Keratinocyte (primary cell): ENCODE measurements around the gene SCAI. TPM values are rescaled to one million over a fixed set of nuclear protein-coding genes. Genes with fewer than 3 reads are reported as not detected.
"Not testable (repeated sequence)": the region's sequence is repeated elsewhere in the genome, so short reads cannot be mapped to it uniquely, and the experiment has no call there.

Experiments used
- DNase-seq: peaks from one replicate; pipeline ENCODE4 v3.0.0-alpha.2; 2011; ENCODE audit warnings: low read depth, missing footprints, low spot score
- FAIRE-seq: peaks from 2 replicates; lab custom pipeline; 2011; peaks lifted over from hg19 to GRCh38; lab: Jason Lieb, UNC
- H2AFZ ChIP-seq: 2 replicates; pipeline ENCODE4 v1.6.0; 2012; ENCODE audit warnings: low read length, control low read depth, inconsistent platforms; ENCODE audit not compliant: control insufficient read depth
- H3K27ac ChIP-seq: 2 replicates; pipeline ENCODE4 v1.5.1; 2011; ENCODE audit warnings: low read length; ENCODE audit not compliant: control insufficient read depth, insufficient read depth
- H3K27me3 ChIP-seq: 3 replicates; pipeline ENCODE4 v1.6.0; 2011; ENCODE audit warnings: low read length; ENCODE audit not compliant: control insufficient read depth, insufficient read depth; ENCODE audit errors: extremely low read depth
- H3K36me3 ChIP-seq, 2 experiments: 2 replicates in 1 of 2; 3 replicates in 1 of 2; pipeline ENCODE4 v1.5.1; 2011; ENCODE audit warnings: low read length in 2 of 2, mild to moderate bottlenecking in 1 of 2; ENCODE audit not compliant: control insufficient read depth in 2 of 2, insufficient read depth in 2 of 2; ENCODE audit errors: extremely low read depth in 1 of 2
- H3K4me1 ChIP-seq: 3 replicates; pipeline ENCODE4 v1.5.1; 2011; ENCODE audit warnings: low read length; ENCODE audit not compliant: control insufficient read depth, insufficient read depth; ENCODE audit errors: extremely low read depth
- H3K4me2 ChIP-seq: 3 replicates; pipeline ENCODE4 v1.6.0; 2011; ENCODE audit warnings: low read depth, low read length; ENCODE audit not compliant: control insufficient read depth, insufficient read depth; ENCODE audit errors: extremely low read depth
- H3K4me3 ChIP-seq, 3 experiments: fragments of 200-600 bp in 1 of 3; sonication (generic) in 1 of 3; 2 replicates in 2 of 3; 3 replicates in 1 of 3; pipeline ENCODE4 v1.5.1; 2011 to 2016; ENCODE audit warnings: low read length in 3 of 3, mild to moderate bottlenecking in 3 of 3, control low read depth in 2 of 3, inconsistent platforms in 1 of 3, low read depth in 1 of 3, mixed read lengths in 1 of 3, mixed run types in 1 of 3, moderate library complexity in 1 of 3; ENCODE audit not compliant: control insufficient read depth in 2 of 3, insufficient read depth in 2 of 3; ENCODE audit errors: extremely low read depth in 1 of 3
- H3K79me2 ChIP-seq: 2 replicates; pipeline ENCODE4 v1.6.0; 2012; ENCODE audit warnings: low read length; ENCODE audit not compliant: control insufficient read depth, insufficient read depth
- H3K9ac ChIP-seq: 3 replicates; pipeline ENCODE4 v1.6.0; 2011; ENCODE audit warnings: low read length; ENCODE audit not compliant: control insufficient read depth, insufficient read depth; ENCODE audit errors: extremely low read depth
- H3K9me1 ChIP-seq: 3 replicates; pipeline ENCODE4 v1.6.0; 2011; ENCODE audit warnings: low read length; ENCODE audit not compliant: control insufficient read depth, insufficient read depth; ENCODE audit errors: extremely low read depth
- H3K9me3 ChIP-seq: 2 replicates; pipeline ENCODE4 v1.5.1; 2012; ENCODE audit warnings: low read depth, low read length; ENCODE audit not compliant: control insufficient read depth
- H4K20me1 ChIP-seq: 3 replicates; pipeline ENCODE4 v1.6.0; 2011; ENCODE audit warnings: low read length; ENCODE audit not compliant: control insufficient read depth, insufficient read depth; ENCODE audit errors: extremely low read depth
- EZH2 ChIP-seq: IDR thresholded peaks from one replicate; pipeline ENCODE4 v1.6.1; 2012; ENCODE audit warnings: inconsistent platforms, mild to moderate bottlenecking, low read length, moderate library complexity
- dilution Hi-C: fragments of 300-500 bp; cut with MboI; formaldehyde crosslinking; loops from one replicate; pipeline ENCODE4 v1.7.0; 2020; ENCODE audit warnings: low sequenced_read_pairs; ENCODE audit not compliant: extremely low pct_ligation_motif_present
- polyA plus RNA-seq, 5 experiments: library from polyadenylated mRNA; depleted of rRNA in 3 of 5; stranded (reverse) in 3 of 5; stranded (forward) in 1 of 5; unstranded in 1 of 5; fragments of >200 nt; gene quantifications; 1 replicate in 1 of 5; 2 replicates in 3 of 5; 3 replicates in 1 of 5; pipeline versions ENCODE4 v1.2.1 to v1.2.3, GENCODE V29; 2011 to 2012; ENCODE audit warnings: missing spikeins in 2 of 5, low read depth in 1 of 5, low replicate concordance in 1 of 5
- TF ChIP-seq, protein P1 (sequence below), 3 experiments: IDR thresholded peaks in 1 of 3; conservative IDR thresholded peaks in 1 of 3; optimal IDR thresholded peaks in 1 of 3; 2 replicates in 2 of 3; 3 replicates in 1 of 3; pipeline versions ENCODE3 to v1.5.1; 2011; ENCODE audit warnings: low read length in 3 of 3, mild to moderate bottlenecking in 3 of 3, moderate library complexity in 2 of 3, control low read depth in 1 of 3, inconsistent platforms in 1 of 3; ENCODE audit not compliant: insufficient read depth in 2 of 3; ENCODE audit errors: extremely low read depth in 1 of 3

SCAI gene
- polyA plus RNA-seq, 1 donor (not counting 4 experiments of a cell fraction or from before 2014, with no cell fraction given), result 3.0 TPM

DNA sequence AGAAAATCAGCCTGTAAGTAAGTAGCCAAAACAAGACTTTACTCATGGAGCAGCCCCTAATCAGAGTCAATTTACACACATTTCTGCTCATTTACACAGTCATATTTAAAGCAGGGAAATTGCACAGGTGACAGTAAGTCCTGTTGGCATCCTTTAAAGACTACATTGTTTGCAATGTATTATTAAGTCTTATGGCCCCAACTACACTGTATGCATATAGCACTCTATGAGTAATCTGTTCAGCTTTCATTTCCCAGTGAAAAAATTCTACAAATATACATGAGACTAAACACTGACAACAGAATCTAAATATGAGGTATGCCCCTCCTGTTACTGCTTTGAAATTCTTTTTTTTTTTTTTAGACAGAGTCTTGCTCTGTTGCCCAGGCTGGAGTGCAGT is 26.6 kb upstream of the SCAI start:
- no peak for TF ChIP-seq EZH2
- TF ChIP-seq, protein P1, sequence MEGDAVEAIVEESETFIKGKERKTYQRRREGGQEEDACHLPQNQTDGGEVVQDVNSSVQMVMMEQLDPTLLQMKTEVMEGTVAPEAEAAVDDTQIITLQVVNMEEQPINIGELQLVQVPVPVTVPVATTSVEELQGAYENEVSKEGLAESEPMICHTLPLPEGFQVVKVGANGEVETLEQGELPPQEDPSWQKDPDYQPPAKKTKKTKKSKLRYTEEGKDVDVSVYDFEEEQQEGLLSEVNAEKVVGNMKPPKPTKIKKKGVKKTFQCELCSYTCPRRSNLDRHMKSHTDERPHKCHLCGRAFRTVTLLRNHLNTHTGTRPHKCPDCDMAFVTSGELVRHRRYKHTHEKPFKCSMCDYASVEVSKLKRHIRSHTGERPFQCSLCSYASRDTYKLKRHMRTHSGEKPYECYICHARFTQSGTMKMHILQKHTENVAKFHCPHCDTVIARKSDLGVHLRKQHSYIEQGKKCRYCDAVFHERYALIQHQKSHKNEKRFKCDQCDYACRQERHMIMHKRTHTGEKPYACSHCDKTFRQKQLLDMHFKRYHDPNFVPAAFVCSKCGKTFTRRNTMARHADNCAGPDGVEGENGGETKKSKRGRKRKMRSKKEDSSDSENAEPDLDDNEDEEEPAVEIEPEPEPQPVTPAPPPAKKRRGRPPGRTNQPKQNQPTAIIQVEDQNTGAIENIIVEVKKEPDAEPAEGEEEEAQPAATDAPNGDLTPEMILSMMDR (optimal IDR thresholded peaks at IDR 0.05 in 1 of 3, IDR thresholded peaks at IDR 0.05 in 1 of 3, conservative IDR thresholded peaks at IDR 0.05 in 1 of 3; ENCODE audit: extremely low read depth in 1 of 3, insufficient read depth in 2 of 3, low read length in 3 of 3), result no peak
- Histone ChIP-seq H3K9me3 (no peaks in the 10 kb centered on the region), H3K27ac (no peak overlapping the region), H3K4me3 (no peak overlapping the region), H4K20me1 (peaks cover 4% of the 10 kb centered on the region), H3K79me2 (peaks cover 38% of the 10 kb centered on the region), H3K27me3 (no peaks in the 10 kb centered on the region), H3K4me2 (no peak overlapping the region), H3K4me1 (no peaks in the 10 kb centered on the region), H3K9me1 (no peaks in the 10 kb centered on the region), H2AFZ (no peak overlapping the region), H3K9ac (no peak overlapping the region), H3K36me3 (peaks cover 0 to 7% of the 10 kb centered on the region in 2 experiments)
- FAIRE-seq, result no peak
- DNase-seq, result no peak
- dilution Hi-C loops, result no loop called here

DNA sequence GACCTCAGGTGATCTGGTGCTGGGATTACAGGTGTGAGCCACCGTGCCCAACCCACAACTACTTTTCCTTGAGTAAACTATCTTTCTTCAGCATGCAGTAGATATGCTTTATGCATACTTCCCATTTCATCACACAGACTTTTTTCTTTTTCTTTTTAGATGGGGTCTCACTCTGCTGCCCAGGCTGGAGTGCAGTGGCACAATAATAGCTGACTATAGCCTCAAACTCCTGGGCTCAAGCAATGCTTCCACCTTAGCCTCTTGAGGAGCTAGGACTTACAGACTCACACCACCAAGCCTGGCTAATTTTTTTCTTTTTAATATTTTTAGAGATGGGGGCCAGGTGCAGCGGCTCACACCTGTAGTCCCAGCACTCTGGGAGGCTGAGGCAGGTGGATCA is 23.4 kb upstream of the SCAI start:
- Histone ChIP-seq H3K9me3 (no peaks in the 10 kb centered on the region), H3K4me1 (no peaks in the 10 kb centered on the region), H3K36me3 (peaks cover 0 to 7% of the 10 kb centered on the region in 2 experiments), H3K4me2 (no peak overlapping the region), H2AFZ (no peak overlapping the region), H3K4me3 (no peak overlapping the region), H3K79me2 (peaks cover 20% of the 10 kb centered on the region), H3K27me3 (no peaks in the 10 kb centered on the region), H3K27ac (no peak overlapping the region), H3K9me1 (no peaks in the 10 kb centered on the region), H4K20me1 (no peaks in the 10 kb centered on the region), H3K9ac (no peak overlapping the region)
- no peak for DNase-seq
- FAIRE-seq, result no peak
- TF ChIP-seq, protein P1 (optimal IDR thresholded peaks at IDR 0.05 in 1 of 3, IDR thresholded peaks at IDR 0.05 in 1 of 3, conservative IDR thresholded peaks at IDR 0.05 in 1 of 3; ENCODE audit: extremely low read depth in 1 of 3, insufficient read depth in 2 of 3, low read length in 3 of 3), result no peak
- no peak for TF ChIP-seq EZH2
- dilution Hi-C loops, result no loop called here

DNA sequence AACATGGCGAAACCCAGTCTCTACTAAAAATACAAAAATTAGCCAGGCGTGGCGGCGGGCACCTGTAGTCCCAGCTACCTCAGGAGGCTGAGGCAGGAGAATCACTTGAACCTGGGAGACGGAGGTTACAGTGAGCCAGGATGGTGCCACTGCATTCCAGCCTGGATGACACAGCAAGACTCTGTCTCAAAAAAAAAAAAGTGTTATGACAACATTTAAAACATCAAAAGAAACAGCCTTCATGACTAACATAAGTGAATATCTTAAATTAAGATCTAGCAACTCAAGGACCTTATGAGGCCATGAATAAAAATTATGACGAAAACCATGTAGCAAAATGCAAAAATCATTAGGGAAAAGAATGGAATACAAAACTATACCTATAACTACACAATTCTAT is 19.6 kb upstream of the SCAI start:
- H3K9me1 ChIP-seq, H3K27me3 ChIP-seq, DNase-seq, H3K4me1 ChIP-seq, H4K20me1 ChIP-seq, H3K9ac ChIP-seq, H3K4me2 ChIP-seq, H2AFZ ChIP-seq, H3K9me3 ChIP-seq, H3K27ac ChIP-seq, H3K36me3 ChIP-seq, dilution Hi-C loops, H3K4me3 ChIP-seq, FAIRE-seq: not testable (repeated sequence)
- H3K79me2 ChIP-seq, result peaks cover 19% of the 10 kb centered on the region
